Inflammatory macrophage (primary cell): ENCODE data around the gene CATSPER1.
"Not testable (repeated sequence)": the region's sequence is repeated elsewhere in the genome, so short reads cannot be mapped to it uniquely, and the experiment has no call there.

Source experiments
- DNase-seq, 2 donors: peaks; one replicate each; pipeline ENCODE4 v3.0.0-alpha.2; 2020 to 2022

Gene CATSPER1

DNA sequence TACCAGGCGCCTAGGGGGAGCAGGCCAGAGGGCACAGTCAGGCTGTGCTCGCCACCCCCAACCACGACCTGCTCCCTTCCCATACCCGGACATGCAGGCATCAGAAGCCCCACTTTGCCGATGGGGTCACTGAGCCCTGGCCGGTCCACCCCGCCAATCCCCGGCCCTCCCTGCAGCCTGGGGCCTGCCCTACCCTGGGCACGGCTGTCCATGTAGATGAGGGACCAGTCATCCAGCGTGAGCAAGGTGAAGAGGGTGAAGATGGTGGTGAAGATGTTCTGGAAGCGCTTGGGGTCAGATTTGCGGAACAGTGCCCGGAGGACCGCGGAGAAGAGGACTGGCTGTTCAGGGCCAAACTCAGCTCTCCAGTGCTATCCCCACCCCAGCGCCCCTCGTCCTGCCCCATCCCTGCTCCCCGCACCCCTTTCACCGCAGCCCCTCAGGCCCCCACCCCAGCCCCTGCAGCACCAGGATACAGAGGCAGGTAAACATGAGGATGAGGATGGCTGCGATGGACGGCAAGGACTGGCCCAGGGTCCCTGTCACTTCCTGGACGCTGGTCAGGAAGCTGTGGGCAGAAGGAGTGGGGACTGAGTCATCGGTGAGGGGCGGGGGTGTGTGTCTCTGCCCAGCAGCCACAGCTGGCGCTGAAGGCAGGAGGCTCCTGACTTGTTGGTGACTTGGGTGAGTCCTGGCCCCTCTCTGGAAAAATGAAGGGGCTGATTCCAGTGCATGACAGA, 5.5 kb downstream of the CATSPER1 start:
- peak; percentile 76 to 89 for DNase-seq

DNA sequence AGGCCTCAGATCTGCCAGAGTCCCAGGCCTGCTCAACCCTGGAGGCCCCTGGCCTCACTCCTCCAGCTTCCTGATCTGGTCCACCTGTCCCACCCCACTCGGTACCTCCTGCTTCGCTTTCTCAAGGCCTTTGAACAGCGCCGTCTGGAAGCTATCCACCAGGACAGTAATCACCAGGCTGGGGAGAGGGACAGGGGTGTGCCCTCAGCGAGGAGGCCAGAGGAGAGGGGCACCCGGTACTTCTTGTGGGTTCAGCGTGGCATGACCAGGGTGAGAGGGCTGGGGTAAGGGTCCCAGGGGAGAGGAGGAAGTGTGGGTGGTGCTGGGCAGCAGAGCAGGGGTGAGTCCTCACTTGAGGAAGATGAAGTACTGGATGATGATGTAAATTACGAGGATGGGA, 6.1 kb downstream of the CATSPER1 start:
- DNase-seq, result peak in 1 of 2 donors; percentile 23

DNA sequence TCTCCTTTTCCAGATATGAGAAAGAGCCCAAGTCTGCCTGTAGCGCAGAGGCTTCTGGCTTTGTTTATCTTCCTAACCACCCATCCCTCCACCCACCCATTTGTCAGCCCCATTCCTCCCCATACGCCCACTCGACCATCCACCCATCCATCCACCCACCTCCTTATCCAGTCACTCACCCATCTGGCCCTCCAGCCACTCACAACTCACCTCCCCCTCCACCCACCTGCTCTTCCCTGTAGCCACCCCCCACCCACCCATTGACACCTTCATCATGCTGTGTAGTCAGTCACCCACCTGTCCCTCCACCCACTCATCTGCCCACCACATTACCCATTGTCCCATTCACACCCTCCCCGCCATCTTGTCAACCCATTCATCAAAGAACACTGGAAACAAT, 9.0 kb downstream of the CATSPER1 start:
- no peak for DNase-seq

DNA sequence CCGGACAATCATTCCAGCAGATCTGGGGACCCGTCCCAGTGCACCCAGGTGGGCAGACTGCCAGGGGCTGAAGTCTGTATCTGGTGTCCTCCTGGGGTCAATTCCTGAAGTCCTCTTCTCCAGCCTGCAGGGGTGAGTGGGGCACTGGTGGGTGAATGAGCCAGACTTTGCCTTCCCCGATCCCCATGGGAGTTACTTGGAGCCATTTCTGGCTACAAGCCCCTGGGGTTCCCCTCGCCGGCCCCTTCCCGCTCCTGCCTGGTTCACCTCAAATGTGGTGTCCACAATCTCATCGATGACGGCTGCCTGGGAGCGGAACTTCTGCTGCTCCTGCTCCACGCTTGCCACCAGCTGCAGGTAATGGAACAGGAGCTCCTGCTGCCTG, 9.5 kb downstream of the CATSPER1 start:
- DNase-seq, result no peak

DNA sequence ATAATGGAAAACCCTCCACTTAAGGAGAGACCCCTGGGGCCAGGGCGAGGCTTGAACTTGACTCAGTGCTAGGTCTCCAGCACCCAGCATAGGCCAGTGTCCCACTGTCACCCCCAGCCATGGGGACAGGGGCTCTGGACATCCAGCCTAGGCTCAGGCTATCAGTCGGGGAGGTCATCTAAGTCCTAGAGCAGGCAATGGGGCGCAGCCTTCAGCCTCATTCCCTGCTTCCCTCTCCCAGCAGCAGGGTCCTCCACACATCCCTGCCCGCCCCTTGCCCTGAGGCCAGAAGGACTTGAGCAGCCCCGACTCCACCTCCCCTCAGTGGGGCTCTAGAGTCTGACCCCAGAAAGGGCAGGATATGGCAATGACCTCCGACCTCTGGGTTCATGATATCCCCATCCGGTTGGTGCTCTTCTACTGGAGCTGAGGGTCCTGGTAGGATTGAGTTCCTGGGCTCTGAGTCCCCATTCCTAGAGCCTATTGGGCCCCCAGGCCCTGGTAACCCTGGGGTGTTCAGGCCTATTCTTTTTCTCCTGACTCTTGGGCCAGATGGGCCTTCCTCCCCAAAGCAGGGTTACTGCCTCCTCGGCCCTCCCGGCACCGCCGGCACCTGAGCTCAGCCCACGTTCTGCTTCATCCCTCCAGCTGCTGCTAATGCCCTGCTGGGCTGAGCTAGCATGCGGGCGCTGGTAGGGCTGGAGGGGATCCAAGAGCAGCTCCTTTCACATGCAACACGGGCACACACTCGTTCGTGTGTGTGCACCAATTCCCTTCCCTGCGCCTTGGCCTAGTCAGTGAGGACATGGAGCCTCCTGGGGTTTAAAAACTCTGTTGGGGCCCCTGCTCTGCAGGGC, 10.1 kb downstream of the CATSPER1 start:
- DNase-seq, result no peak

- DNase-seq, result no peak
Measured at GRCh38 chr11:66015454-66015881, 10.8 kb downstream of the CATSPER1 start.

GRCh38 chr11:66014804-66015453, 11.3 kb downstream of the CATSPER1 start:
- DNase-seq, result peak in 1 of 2 donors; percentile 15

DNA sequence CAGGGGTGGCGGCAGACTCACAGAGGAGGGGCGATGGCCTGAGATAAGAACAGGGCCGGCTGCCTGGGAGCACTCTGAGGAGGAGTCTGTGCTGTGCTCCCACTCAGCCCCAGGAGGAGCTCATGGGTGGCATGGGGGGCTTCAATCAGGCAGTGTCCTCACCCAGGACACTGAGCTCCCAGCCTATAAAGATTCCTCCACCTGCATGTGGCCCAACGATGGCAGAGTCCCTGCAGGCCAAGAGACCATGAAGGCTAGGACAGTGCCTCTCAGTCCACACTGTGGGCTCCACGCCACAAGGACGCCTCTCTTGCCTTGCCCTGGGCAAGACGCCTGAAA, 12.5 kb downstream of the CATSPER1 start:
- DNase-seq, result no peak

DNA sequence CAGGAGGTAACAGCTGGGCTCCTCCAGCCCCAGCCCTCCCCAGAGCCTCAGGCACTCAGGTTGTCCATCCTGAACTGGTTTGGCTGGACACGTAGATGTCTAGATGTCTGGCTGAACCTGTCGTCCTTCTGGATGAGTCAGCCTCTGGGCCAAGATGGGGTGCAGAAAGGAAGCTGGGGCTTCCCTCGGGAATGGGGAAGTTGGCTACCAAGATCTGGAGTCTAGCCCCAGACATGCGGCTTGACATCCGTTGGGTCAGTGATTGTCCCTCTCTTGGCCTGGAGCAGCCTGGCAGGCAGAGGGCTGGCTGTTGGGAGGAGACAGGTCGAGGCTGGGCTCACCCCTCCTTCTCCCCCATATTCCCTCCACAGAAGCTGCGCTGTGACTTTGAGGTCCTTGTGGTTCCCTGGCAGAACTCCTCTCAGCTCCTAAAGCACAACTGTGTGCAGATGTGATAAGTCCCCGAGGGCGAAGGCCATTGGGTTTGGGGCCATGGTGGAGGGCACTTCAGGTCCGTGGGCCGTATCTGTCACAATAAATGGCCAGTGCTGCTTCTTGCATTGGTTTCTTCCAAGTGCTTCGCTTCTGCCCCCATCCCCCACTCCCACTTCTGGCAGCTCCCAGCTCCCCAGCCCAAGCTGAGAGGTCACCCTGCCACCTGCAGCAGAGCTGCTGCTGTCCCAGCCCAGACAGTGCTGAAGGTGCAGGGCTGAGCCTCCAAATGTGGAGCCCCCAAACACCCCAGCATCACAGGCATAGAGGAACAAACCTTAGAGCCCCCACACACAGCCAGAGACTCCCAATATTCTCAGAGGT, 13.1 kb downstream of the CATSPER1 start:
- peak; percentile 74 to 81 for DNase-seq

GRCh38 chr11:66012371-66012945, 13.8 kb downstream of the CATSPER1 start:
- no peak for DNase-seq

DNA sequence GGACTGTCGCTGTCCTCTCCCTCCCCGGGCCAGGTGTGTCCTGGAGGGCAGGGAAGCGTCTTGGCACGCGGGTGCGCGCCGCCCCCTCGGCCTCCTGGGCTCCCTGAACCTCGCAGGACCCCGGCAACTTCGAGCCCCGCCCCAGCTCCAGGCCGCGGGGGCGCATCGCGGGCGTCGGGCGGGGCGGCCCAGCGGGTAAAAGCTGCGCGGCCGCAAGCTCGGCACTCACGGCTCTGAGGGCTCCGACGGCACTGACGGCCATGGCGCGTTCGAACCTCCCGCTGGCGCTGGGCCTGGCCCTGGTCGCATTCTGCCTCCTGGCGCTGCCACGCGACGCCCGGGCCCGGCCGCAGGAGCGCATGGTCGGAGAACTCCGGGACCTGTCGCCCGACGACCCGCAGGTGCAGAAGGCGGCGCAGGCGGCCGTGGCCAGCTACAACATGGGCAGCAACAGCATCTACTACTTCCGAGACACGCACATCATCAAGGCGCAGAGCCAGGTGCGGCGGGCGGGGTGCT, 14.4 kb downstream of the CATSPER1 start, which contains the start of gene CST6:
TSS of gene CST6 (plus strand) at position 224 of the 519 bp plus-strand sequence. CDS start at position 261, 37 bp downstream.
- no peak for DNase-seq

DNA sequence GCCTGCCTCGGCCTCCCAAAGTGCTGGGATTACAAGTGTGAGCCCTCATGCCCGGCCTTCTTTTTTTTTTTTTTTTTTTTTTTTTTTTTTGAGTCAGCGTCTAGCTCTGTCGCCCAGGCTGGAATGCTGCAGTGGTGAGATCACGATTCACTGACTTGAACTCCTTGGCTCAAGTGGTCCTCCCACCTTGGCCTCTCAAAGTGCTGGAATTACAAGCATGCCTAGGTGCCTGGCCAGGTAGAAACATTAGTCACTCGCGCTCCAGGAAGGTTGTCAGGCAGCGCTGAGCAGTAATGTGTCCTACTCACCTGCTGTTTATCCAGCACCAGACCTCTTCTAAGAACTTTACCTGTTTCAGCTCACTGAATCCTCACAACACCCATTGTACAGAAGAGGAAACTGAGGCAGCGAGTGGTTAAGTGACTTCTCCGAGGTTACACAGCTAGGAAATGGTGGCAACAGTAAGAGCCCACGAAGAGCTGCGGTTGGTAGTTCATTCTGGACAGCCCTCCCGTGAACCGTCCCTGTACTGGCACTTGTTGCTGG, 15.0 kb downstream of the CATSPER1 start:
- DNase-seq, result no peak

DNA sequence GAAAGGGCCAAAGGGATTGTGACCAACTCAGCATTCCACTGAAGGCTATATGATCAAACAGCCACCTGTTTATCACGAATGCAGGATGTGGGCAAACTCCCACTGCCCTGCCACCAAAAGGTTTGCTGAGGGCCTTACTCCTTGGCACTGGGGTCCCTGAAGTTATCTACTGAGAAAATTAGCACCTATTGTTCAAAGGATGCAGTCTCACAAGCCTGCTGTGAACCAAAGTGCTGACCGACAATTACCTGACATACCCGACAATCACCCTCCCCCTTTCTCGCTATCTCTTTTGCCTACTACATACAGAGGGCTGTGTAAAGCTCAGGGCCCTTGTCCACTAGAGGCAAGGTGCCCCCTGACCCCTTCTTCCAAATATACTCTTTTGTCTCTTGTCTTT, 16.2 kb downstream of the CATSPER1 start:
- not testable (repeated sequence) for DNase-seq

DNA sequence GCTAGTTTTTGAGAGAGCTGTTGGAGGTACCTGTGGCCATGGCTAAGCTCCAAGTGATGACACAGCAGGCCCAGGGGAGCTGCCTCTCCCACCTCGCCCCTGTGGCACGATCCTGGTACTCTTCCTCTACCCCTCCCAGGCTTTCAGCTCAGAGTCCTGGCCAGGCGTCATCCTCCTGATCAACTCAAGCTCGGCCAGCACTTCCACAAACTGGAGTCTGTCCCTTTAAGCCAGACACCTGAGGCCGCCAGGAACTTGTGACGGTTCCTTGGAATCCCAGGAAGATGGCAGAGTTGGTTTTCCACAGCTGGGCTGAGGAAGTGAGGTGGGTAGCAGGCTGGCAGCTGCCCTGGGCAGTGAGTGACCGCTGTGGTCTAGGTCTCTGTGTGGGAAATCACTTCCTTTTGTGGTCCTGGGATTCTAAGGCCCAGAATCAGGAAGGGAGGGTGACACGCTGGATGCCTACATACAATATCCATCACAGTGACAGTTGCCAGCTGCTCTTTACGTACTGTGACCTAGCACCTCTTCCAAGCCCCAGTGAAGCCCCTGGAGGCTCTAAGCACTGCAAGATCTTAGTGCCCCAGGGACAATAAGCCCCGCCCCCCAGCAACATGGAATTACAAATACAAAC, 17.7 kb downstream of the CATSPER1 start:
- DNase-seq, result peak; percentile 34 to 57

GRCh38 chr11:66008095-66008467, 18.2 kb downstream of the CATSPER1 start:
- no peak for DNase-seq

GRCh38 chr11:66007201-66007634, 19.1 kb downstream of the CATSPER1 start:
- no peak for DNase-seq

- DNase-seq, result no peak
Measured at GRCh38 chr11:66006891-66007176, 19.4 kb downstream of the CATSPER1 start.

DNA sequence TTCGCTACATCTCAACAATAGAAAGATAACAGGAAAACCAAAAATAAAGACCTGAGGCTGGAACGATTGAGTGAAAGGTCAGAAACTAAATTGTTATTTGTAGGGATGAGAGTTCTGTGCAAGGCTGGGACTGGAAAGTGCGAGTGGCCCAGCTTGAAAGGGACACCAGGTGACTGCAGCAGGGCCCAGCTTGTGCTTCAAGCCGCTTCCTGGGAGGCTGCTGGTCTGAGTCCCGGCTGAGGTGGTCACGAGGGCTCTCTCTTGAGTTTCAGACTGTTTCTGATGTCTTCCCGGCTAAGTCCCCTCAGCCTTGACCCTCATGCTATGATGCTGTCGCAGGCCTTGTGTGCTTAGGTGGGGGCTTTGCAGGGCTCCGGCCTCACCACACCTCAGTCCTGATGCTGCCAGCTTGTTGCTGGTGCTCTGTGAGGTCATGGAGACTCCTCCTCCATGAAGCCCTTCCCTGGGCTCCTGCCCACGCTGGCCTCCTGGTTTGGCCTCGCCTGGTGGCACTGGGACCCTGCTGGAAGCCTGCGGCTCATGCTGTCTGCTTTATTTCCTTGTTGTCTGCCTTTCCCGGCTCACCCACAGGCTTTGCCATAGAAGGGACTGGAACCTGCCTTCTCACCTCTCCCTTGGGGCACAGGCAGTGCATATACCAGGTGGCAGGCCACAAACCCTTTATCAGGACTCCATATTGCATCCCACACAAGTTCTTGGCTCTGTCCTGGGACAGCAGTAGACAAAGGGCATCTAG, 20.0 kb downstream of the CATSPER1 start:
- no peak for DNase-seq

DNA sequence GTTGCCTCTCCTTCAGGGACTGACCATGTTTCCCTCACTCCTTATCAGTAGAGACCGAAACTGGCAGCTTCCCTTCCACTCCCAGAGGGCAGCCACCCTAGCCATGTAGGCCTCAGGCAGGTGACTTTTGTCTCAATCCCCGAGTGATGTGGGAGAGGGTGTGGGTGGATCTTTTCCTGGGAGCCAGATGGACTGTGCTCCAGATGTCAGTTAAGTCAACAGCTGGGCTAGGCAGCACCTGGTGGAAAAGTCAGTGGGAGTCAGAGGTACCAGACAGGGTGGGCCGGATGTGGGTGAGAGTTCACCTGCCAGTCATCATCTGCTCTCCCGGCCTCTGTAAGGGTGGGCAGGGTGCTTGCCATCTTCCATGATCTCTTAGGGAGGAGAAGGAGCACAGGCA, 22.1 kb downstream of the CATSPER1 start:
- DNase-seq, result no peak

- DNase-seq, result no peak
Measured at GRCh38 chr11:66003291-66003690, 23.0 kb downstream of the CATSPER1 start.
